ENCODE measurements around the gene LENG8. TPM values are rescaled to one million over a fixed set of nuclear protein-coding genes. Genes with fewer than 3 reads are reported as not detected.
"Not testable (repeated sequence)": the region's sequence is repeated elsewhere in the genome, so short reads cannot be mapped to it uniquely, and the experiment has no call there.

LENG8 gene
- total RNA-seq, 4 donors from 2014 or later, result 154 to 481 (median 360) TPM

GRCh38 chr19:54464044-54464629 lies 15.1 kb downstream of the LENG8 start:
- Histone ChIP-seq H3K36me3 (peaks cover 0 to 29% (median 0%) of the 10 kb centered on the region in 3 donors), H3K4me1 (peaks cover 3 to 59% (median 14%) of the 10 kb centered on the region in 4 donors)

DNA sequence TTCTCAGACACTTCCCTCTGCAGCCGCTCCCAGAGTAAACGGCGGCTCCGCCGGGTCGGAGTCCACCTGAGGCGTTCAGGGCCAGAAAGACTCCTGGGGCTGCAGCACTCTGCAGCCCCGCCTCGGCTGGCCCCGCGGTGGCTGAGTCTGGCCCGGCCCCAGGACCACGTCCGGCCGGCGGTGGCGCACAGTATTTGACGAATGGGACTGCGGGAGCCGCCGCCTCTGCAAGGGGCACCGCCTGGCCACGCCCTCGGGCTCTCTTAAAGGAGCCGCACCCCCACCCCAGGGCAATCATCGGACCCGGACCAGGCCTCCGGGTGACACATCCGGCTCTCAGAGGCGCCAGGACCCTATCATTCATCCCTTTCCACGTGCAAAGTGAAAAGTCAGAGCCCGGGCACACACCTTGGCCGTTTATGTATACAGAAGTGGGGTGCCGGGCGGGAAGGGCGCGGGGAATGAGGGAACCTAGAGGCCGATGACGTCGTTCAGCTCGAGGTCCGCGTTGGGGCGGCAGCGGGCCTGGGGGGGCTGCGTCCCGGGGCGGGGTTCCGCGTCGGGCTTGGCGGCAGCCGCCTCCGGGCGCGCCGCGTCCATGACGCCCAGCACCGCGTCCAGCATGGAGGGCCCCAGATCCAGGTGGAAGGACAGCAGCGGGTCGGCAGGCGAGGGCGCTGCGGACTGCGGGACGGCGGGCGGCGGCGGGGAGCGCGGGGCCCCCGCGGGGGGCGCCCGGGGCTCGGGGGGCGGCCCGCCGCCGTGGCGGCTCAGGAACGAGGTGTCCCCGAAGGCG lies 15.8 kb downstream of the LENG8 start:
- H3K27me3 ChIP-seq, result no peaks in the 10 kb centered on the region
- H3K36me3 ChIP-seq, result peaks cover 0 to 22% (median 0%) of the 10 kb centered on the region in 3 donors
- H3K9me3 ChIP-seq, result peaks cover 0 to 3% (median 0%) of the 10 kb centered on the region in 4 donors
- H3K27ac ChIP-seq, result peak overlapping the region; percentile 95 to 100 (median 98)
- peak; percentile 89 to 97 (median 96) for DNase-seq
- TF ChIP-seq CTCF (IDR thresholded peaks at IDR 0.05) (peak in 3 of 6 experiments; percentile 16 to 41 (median 30)), POLR2A (IDR thresholded peaks at IDR 0.05) (peak; percentile 47 to 75)
- peak overlapping the region; percentile 61 to 78 (median 70) for H3K4me3 ChIP-seq
- peaks cover 3 to 57% (median 14%) of the 10 kb centered on the region in 4 donors for H3K4me1 ChIP-seq

More at GRCh38 chr19:54464044-54464629, 15.1 kb downstream of the LENG8 start:
- Histone ChIP-seq H3K27ac (peak overlapping the region; percentile 95 to 100 (median 98)), H3K9me3 (peaks cover 0 to 3% (median 0%) of the 10 kb centered on the region in 4 donors), H3K4me3 (peak overlapping the region; percentile 61 to 78 (median 70)), H3K27me3 (no peaks in the 10 kb centered on the region)
- TF ChIP-seq POLR2A (IDR thresholded peaks at IDR 0.05) (no peak), CTCF (IDR thresholded peaks at IDR 0.05) (no peak)
- peak; percentile 93 to 98 (median 95) for DNase-seq

- Histone ChIP-seq H3K27me3 (no peaks in the 10 kb centered on the region), H3K9me3 (peaks cover 0 to 3% (median 0%) of the 10 kb centered on the region in 4 donors), H3K4me1 (peaks cover 3 to 52% (median 14%) of the 10 kb centered on the region in 4 donors), H3K36me3 (peaks cover 0 to 15% (median 0%) of the 10 kb centered on the region in 3 donors), H3K4me3 (peak overlapping the region in 2 of 4 donors; percentile 65 to 78), H3K27ac (peak overlapping the region in 3 of 4 donors; percentile 96 to 100 (median 99))
- no peak for DNase-seq
- TF ChIP-seq POLR2A (IDR thresholded peaks at IDR 0.05) (no peak), CTCF (IDR thresholded peaks at IDR 0.05) (no peak)
Measured at GRCh38 chr19:54465426-54466109, 16.6 kb downstream of the LENG8 start.

DNA sequence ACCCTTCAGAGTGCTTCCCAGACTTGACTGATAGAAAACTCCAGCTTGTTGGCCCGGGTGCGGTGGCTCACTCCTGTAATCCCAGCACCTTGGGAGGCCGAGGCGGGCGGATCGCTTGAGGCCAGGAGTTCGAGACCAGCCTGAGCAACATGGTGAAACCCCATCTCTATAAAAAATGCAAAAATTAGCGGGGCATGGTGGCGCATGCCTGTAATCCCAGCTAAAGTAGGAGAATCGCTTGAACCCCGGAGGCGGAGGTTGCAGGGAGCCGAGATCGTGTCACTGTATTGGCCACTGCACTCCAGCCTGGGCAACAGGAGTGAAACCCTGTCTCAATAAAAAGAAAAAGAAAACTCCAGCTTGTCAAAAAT lies 17.1 kb downstream of the LENG8 start:
- H3K4me3 ChIP-seq, H3K27me3 ChIP-seq, H3K36me3 ChIP-seq, H3K9me3 ChIP-seq, DNase-seq: not testable (repeated sequence)
- peaks cover 3 to 47% (median 14%) of the 10 kb centered on the region in 4 donors for H3K4me1 ChIP-seq
- peak overlapping the region in 2 of 4 donors; percentile 99 to 100 for H3K27ac ChIP-seq

DNA sequence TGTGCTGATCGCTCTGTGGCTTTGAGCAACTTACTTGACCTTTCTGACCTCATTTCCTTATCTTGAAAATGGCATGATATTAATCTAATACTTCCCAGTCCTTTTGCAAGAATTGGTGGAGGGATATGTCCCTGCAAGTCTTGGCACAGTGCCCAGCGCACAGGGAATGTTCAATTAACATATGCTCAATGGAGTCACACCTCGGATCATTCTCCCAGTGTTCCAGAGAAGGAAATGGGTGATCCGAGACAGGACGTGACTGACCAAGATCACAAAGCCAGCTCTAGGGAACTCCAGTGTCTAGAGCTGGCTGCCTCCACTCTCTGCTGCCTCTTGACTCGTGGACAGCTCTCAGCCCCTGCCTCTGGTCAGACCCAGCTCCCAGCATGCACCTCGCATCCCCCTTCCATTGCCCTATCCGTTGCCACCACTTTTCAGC lies 20.5 kb downstream of the LENG8 start:
- Histone ChIP-seq H3K4me3 (peak overlapping the region in 2 of 4 donors; percentile 8 to 59), H3K27ac (peak overlapping the region in 3 of 4 donors; percentile 82 to 99 (median 88)), H3K9me3 (peaks cover 0 to 3% (median 0%) of the 10 kb centered on the region in 4 donors), H3K4me1 (peaks cover 0 to 34% (median 0%) of the 10 kb centered on the region in 4 donors), H3K27me3 (no peaks in the 10 kb centered on the region), H3K36me3 (no peaks in the 10 kb centered on the region)
- peak in 2 of 3 donors; percentile 86 to 87 for DNase-seq
- peak; percentile 52 to 80 for TF ChIP-seq POLR2A (IDR thresholded peaks at IDR 0.05)
- no peak for TF ChIP-seq CTCF (IDR thresholded peaks at IDR 0.05)

Measured in Peyer's patch (tissue), 4 donors.